ENCODE data around the gene THPO. TPM values are rescaled to one million over a fixed set of nuclear protein-coding genes. Genes with fewer than 3 reads are reported as not detected.

The THPO gene
- total and polyA plus RNA-seq, 2 donors (not counting 1 experiment from before 2014, with no cell fraction given): not detected

- DNase-seq: no peak
- H3K4me1 Mint-ChIP-seq: peaks cover 5% of the 10 kb centered on the region
- Histone ChIP-seq H3K79me2 (ENCODE audit: control insufficient read depth, insufficient read depth, low read length) (peaks cover 4% of the 10 kb centered on the region), H3K27ac (ENCODE audit: low read length in 2 of 2) (no peak overlapping the region), H3K36me3 (replicated peaks in 1 of 2; ENCODE audit: control extremely low read depth in 1 of 2, control insufficient read depth in 1 of 2, extremely low read depth in 1 of 2, insufficient read depth in 2 of 2, low read length in 1 of 2) (peaks cover 6 to 88% of the 10 kb centered on the region in 2 experiments), H3K9ac (ENCODE audit: low read length) (no peak overlapping the region), H3K27me3 (replicated peaks in 1 of 4; ENCODE audit: control extremely low read depth in 1 of 4, control insufficient read depth in 3 of 4, insufficient read depth in 4 of 4, low read length in 3 of 4) (no peaks in the 10 kb centered on the region), H3K4me3 (ENCODE audit: control extremely low read depth in 1 of 5, extremely low read depth in 1 of 5, insufficient read depth in 1 of 5, low read depth in 2 of 5, low read length in 4 of 5) (no peak overlapping the region), H4K20me1 (ENCODE audit: control insufficient read depth, insufficient read depth, low read length, poor library complexity, severe bottlenecking) (peaks cover 54% of the 10 kb centered on the region), H3K4me2 (replicated peaks; ENCODE audit: low read depth, low read length, poor library complexity, severe bottlenecking) (no peak overlapping the region), H2AFZ (ENCODE audit: insufficient read depth, low read depth, low read length, poor library complexity, severe bottlenecking) (no peak overlapping the region), H3K9me3 (ENCODE audit: control extremely low read depth in 1 of 3, control insufficient read depth in 2 of 3, insufficient read depth in 1 of 3, low read length in 2 of 3) (no peaks in the 10 kb centered on the region), H3K4me1 (ENCODE audit: control insufficient read depth in 2 of 2, insufficient read depth in 2 of 2, low read length in 2 of 2) (no peaks in the 10 kb centered on the region)
- no peaks in the 10 kb centered on the region for H3K9me3 Mint-ChIP-seq (ENCODE audit: insufficient read depth)
- WGBS (ENCODE audit: insufficient coverage): 97% methylated on average over 13 of the region's 20 CpGs
- ChIA-PET POLR2A (no interaction called here), CTCF (no interaction called here)
- no peak overlapping the region for H3K27ac Mint-ChIP-seq
- ATAC-seq (ENCODE audit: low read depth): no peak
- no peak for TF ChIP-seq EZH2 (IDR thresholded peaks at IDR 0.05; ENCODE audit: borderline replicate concordance, insufficient read depth, low read depth, low read length, poor library complexity, severe bottlenecking)
- TF ChIP-seq, protein P1, sequence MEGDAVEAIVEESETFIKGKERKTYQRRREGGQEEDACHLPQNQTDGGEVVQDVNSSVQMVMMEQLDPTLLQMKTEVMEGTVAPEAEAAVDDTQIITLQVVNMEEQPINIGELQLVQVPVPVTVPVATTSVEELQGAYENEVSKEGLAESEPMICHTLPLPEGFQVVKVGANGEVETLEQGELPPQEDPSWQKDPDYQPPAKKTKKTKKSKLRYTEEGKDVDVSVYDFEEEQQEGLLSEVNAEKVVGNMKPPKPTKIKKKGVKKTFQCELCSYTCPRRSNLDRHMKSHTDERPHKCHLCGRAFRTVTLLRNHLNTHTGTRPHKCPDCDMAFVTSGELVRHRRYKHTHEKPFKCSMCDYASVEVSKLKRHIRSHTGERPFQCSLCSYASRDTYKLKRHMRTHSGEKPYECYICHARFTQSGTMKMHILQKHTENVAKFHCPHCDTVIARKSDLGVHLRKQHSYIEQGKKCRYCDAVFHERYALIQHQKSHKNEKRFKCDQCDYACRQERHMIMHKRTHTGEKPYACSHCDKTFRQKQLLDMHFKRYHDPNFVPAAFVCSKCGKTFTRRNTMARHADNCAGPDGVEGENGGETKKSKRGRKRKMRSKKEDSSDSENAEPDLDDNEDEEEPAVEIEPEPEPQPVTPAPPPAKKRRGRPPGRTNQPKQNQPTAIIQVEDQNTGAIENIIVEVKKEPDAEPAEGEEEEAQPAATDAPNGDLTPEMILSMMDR (IDR thresholded peaks at IDR 0.05): no peak
- no peak overlapping the region for H3K4me3 Mint-ChIP-seq
- no peaks in the 10 kb centered on the region for H3K27me3 Mint-ChIP-seq
- intact Hi-C loops (cut with micrococcal nuclease): no loop called here
These were observed 55.1 kb downstream of the THPO start for GRCh38 chr3:184322731-184323487.

Small RNA genes within 50 kb of the gene (small RNA-seq; reads per million reads assigned to genes)
- 5,141 reads per million, percentile 99 among the genes with 10 or more reads in this experiment for gene SNORD66 (ENCODE audit: insufficient read length, low read depth, low replicate concordance)

Other genes starting within 250 kb of the THPO start
- 83.8 and 85.9 TPM in 2 replicates for gene EIF2B5, start 242.8 kb downstream of the THPO start, total RNA-seq
- gene EIF2B5, start 242.8 kb downstream of the THPO start, polyA plus RNA-seq: 73.2 and 77.1 TPM in 2 replicates
- 81.3 and 92.0 TPM in 2 replicates for gene DVL3, start 222.8 kb downstream of the THPO start, total RNA-seq
- 42.7 and 49.4 TPM in 2 replicates for gene DVL3, start 222.8 kb downstream of the THPO start, polyA plus RNA-seq
- gene AP2M1, start 203.4 kb downstream of the THPO start, total RNA-seq: 191 and 207 TPM in 2 replicates
- gene AP2M1, start 203.4 kb downstream of the THPO start, polyA plus RNA-seq: 132 and 171 TPM in 2 replicates
- gene ABCF3, start 192.0 kb downstream of the THPO start, total RNA-seq: 115 and 131 TPM in 2 replicates
- gene ABCF3, start 192.0 kb downstream of the THPO start, polyA plus RNA-seq: 74.0 and 86.5 TPM in 2 replicates
- 0.37 TPM in 1 of 2 replicates, not detected in the other for gene VWA5B2, start 148.6 kb downstream of the THPO start, total RNA-seq
- 0.09 and 0.10 TPM in 2 replicates for gene VWA5B2, start 148.6 kb downstream of the THPO start, polyA plus RNA-seq
- gene ALG3, start 129.2 kb downstream of the THPO start, total RNA-seq: 32.7 and 38.6 TPM in 2 replicates
- 29.9 and 36.1 TPM in 2 replicates for gene ALG3, start 129.2 kb downstream of the THPO start, polyA plus RNA-seq
- 1.5 and 2.0 TPM in 2 replicates for gene EEF1AKMT4, start 128.5 kb downstream of the THPO start, total RNA-seq
- 0.61 and 2.5 TPM in 2 replicates for gene EEF1AKMT4, start 128.5 kb downstream of the THPO start, polyA plus RNA-seq
- gene CAMK2N2, start 116.7 kb downstream of the THPO start, total RNA-seq: 0.29 TPM in 1 of 2 replicates, not detected in the other
- not detected in 2 replicates for gene CAMK2N2, start 116.7 kb downstream of the THPO start, polyA plus RNA-seq
- not detected in 2 replicates for gene ECE2, start 102.2 kb downstream of the THPO start, total RNA-seq
- not detected in 2 replicates for gene ECE2, start 102.2 kb downstream of the THPO start, polyA plus RNA-seq
- 140 and 145 TPM in 2 replicates for gene PSMD2, start 79.0 kb downstream of the THPO start, total RNA-seq
- gene PSMD2, start 79.0 kb downstream of the THPO start, polyA plus RNA-seq: 79.4 and 119 TPM in 2 replicates
- gene EIF4G1, start 63.6 kb downstream of the THPO start, total RNA-seq: 160 TPM in 2 replicates
- gene EIF4G1, start 63.6 kb downstream of the THPO start, polyA plus RNA-seq: 65.8 and 111 TPM in 2 replicates
- gene FAM131A, start 40.6 kb downstream of the THPO start, total RNA-seq: 11.7 and 14.0 TPM in 2 replicates
- gene FAM131A, start 40.6 kb downstream of the THPO start, polyA plus RNA-seq: 11.8 and 13.4 TPM in 2 replicates
- gene CLCN2, start 16.6 kb downstream of the THPO start, total RNA-seq: 8.1 and 14.4 TPM in 2 replicates
- 6.1 and 6.2 TPM in 2 replicates for gene CLCN2, start 16.6 kb downstream of the THPO start, polyA plus RNA-seq
- gene POLR2H, start 16.5 kb downstream of the THPO start, total RNA-seq: 60.4 and 62.4 TPM in 2 replicates
- gene POLR2H, start 16.5 kb downstream of the THPO start, polyA plus RNA-seq: 106 and 140 TPM in 2 replicates
- gene CHRD, start 1.8 kb upstream of the THPO start, total RNA-seq: not detected in 2 replicates
- gene CHRD, start 1.8 kb upstream of the THPO start, polyA plus RNA-seq: 0.10 TPM in 1 of 2 replicates, not detected in the other
- 0.07 TPM in 1 of 2 replicates, not detected in the other for gene EPHB3, start 183.6 kb upstream of the THPO start, total RNA-seq
- gene EPHB3, start 183.6 kb upstream of the THPO start, polyA plus RNA-seq: 0.06 and 0.43 TPM in 2 replicates